Skeletal muscle satellite cell (primary cell): Measurements from ENCODE around the gene LRIG2.

Experiments used
- H3K27me3 ChIP-seq: 2 replicates; pipeline ENCODE4 v1.7.0; 2013; ENCODE audit warnings: low read length; ENCODE audit not compliant: control insufficient read depth, insufficient read depth
- H3K36me3 ChIP-seq: 2 replicates; pipeline ENCODE4 v1.7.0; 2013; ENCODE audit warnings: mild to moderate bottlenecking, control low read depth, low read length; ENCODE audit not compliant: insufficient read depth
- H3K4me1 ChIP-seq: 2 replicates; pipeline ENCODE4 v1.7.0; 2013; ENCODE audit warnings: low read length; ENCODE audit not compliant: control insufficient read depth, insufficient read depth
- H3K4me2 ChIP-seq: 2 replicates; pipeline ENCODE4 v1.7.0; 2013; ENCODE audit warnings: mild to moderate bottlenecking, low read length
- H3K4me3 ChIP-seq: 2 replicates; pipeline ENCODE4 v1.7.0; 2013; ENCODE audit warnings: low read length
- H3K9ac ChIP-seq: 2 replicates; pipeline ENCODE4 v1.7.0; 2013; ENCODE audit warnings: mild to moderate bottlenecking, low read depth, low read length, moderate library complexity
- H3K9me3 ChIP-seq: replicated peaks from 2 replicates; pipeline ENCODE4 v1.7.0; 2013; ENCODE audit warnings: mild to moderate bottlenecking, control low read depth, low read length

Gene LRIG2

GRCh38 chr1:113135460-113135859 lies 62.5 kb downstream of the LRIG2 start:
- Histone ChIP-seq H3K9ac (no peak overlapping the region), H3K4me2 (no peak overlapping the region), H3K27me3 (no peaks in the 10 kb centered on the region), H3K4me3 (no peak overlapping the region), H3K4me1 (no peaks in the 10 kb centered on the region), H3K9me3 (no peaks in the 10 kb centered on the region), H3K36me3 (peaks cover 3% of the 10 kb centered on the region)

DNA sequence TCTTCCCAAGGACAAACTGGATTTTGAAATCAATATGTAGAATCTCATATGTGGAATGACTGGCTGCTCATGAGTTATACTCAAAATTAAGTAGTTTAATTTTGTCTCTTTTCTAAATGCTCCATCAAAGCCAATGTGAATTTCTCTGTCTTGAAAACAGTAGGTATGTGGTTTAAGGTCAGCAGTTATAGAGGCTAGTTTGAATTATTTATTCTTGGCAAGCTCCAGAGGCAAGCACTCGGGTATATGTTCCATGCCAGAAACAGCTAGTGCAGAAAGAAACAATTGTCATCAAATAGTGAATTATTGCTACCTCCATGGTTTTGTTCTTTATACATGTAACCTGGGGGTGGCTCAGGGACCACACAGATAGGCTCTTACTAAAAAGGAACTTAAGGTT lies 63.5 kb downstream of the LRIG2 start:
- no peak overlapping the region for H3K9ac ChIP-seq
- peaks cover 9% of the 10 kb centered on the region for H3K4me1 ChIP-seq
- H3K9me3 ChIP-seq = no peaks in the 10 kb centered on the region
- no peaks in the 10 kb centered on the region for H3K27me3 ChIP-seq
- H3K4me3 ChIP-seq = no peak overlapping the region
- peaks cover 3% of the 10 kb centered on the region for H3K36me3 ChIP-seq
- no peak overlapping the region for H3K4me2 ChIP-seq

- H3K36me3 ChIP-seq = peaks cover 3% of the 10 kb centered on the region
- H3K9ac ChIP-seq = no peak overlapping the region
- no peaks in the 10 kb centered on the region for H3K9me3 ChIP-seq
- H3K4me1 ChIP-seq = peaks cover 20% of the 10 kb centered on the region
- no peak overlapping the region for H3K4me3 ChIP-seq
- no peaks in the 10 kb centered on the region for H3K27me3 ChIP-seq
- no peak overlapping the region for H3K4me2 ChIP-seq
Observed at GRCh38 chr1:113137563-113137962, 64.6 kb downstream of the LRIG2 start.

- H3K27me3 ChIP-seq = no peaks in the 10 kb centered on the region
- no peaks in the 10 kb centered on the region for H3K9me3 ChIP-seq
- H3K4me3 ChIP-seq = no peak overlapping the region
- no peak overlapping the region for H3K4me2 ChIP-seq
- peaks cover 3% of the 10 kb centered on the region for H3K36me3 ChIP-seq
- H3K9ac ChIP-seq = no peak overlapping the region
- peaks cover 25% of the 10 kb centered on the region for H3K4me1 ChIP-seq
Observed at GRCh38 chr1:113138778-113139177, 65.8 kb downstream of the LRIG2 start.

DNA sequence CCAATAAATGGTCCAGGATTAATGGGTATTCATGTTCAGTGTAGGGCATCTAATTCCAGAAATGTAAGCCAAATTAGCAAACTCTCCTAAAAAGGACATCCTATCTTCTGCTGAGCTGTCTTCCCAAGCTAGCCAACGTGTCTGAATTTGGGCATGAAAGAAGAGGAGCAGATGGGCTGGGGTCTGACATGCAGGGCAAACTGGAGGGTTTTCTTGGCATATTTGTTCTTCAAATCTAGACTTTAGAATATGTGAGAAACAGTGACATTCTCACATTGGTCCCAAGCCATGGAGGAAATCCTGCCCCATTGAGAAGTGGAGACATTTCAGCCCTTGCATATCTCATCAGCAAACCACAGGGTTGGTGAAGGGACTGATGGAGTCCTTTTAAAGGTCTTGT lies 67.2 kb downstream of the LRIG2 start:
- H3K9me3 ChIP-seq = no peaks in the 10 kb centered on the region
- no peaks in the 10 kb centered on the region for H3K27me3 ChIP-seq
- H3K4me3 ChIP-seq = no peak overlapping the region
- peaks cover 1% of the 10 kb centered on the region for H3K36me3 ChIP-seq
- no peak overlapping the region for H3K9ac ChIP-seq
- H3K4me1 ChIP-seq = peaks cover 25% of the 10 kb centered on the region
- no peak overlapping the region for H3K4me2 ChIP-seq

DNA sequence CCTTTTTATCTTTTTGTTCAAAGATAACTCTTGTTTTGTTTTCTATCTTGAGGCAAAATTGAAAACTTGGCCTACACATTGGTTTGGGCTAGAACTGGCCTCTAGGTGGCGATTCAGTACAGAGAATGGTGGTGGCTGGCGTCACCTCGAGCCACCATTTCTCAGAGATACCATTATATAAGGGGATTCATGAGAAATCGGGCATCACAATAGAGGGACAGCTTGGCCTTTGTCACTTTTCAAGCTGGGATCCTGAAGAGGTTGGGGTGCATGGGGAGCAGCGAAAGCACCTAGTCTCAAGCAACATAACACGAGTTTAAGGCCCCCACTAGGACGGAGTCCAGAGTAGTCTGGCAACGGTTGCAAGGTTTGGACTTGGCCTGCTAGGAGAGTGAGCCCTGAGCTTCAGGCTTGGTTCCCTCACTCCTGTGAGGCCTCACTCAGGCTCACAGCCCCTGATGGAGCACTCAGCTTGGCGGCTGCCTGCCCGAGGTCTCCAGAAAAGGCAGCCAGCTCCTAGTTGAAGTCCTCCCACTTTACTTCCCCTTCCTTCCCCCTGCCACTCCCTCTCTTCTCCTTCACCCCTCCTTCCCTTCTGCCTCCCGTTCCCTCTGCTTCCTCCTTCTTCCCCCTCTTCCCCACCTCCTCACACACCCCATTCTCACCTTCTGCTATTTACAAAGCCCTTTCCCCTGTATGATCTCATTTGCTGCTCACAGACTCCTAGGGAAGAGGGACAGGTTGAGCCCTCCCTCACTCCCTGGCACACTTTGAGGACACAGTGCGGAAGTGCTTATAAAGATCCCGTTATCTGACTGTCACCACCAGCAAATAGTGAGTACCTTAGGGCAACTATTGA lies 67.8 kb downstream of the LRIG2 start:
- Histone ChIP-seq H3K9me3 (no peaks in the 10 kb centered on the region), H3K4me3 (no peak overlapping the region), H3K9ac (no peak overlapping the region), H3K36me3 (no peaks in the 10 kb centered on the region), H3K27me3 (no peaks in the 10 kb centered on the region), H3K4me2 (peak overlapping the region; percentile 32), H3K4me1 (peaks cover 25% of the 10 kb centered on the region)

DNA sequence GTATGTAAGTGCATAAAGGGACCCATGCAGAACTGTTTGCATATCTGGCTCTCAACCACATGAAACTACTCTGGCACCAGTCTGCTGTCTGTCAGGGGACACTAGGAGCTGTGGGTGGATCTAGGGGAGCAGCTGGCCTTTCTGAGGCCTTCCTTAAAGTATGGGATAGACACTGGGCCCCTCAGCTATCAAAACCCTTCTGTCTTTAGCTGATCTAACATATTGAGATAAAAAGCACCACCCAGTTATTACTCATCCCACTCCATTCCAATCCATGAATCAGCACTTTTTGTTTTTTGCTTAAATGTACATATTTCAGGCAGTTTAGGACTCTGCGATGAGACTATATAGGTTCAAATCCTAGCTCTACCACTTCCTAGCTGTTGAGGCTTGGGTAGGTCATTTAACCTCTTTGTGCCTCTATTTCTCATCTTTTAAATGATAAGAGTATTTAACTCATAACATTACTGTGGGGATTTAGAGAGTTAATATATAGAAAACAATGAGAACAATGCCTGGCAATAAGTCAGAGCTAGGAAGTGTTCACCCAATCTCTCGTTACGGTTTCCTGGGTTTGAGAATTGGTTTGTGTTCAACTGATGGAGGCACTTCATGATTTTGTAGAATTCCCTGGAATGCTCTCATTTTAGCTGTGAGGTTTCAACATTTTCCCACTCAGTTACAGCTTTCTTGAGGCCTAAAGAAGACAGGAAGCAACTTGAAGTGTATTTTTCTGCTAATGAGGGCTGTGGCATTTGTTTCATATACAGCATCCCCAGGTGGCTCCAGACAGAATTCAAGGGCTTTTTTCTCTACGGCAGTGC lies 68.9 kb downstream of the LRIG2 start:
- Histone ChIP-seq H3K36me3 (no peaks in the 10 kb centered on the region), H3K9me3 (no peaks in the 10 kb centered on the region), H3K4me1 (peaks cover 25% of the 10 kb centered on the region), H3K4me2 (peak overlapping the region; percentile 47), H3K27me3 (no peaks in the 10 kb centered on the region), H3K9ac (peak overlapping the region; percentile 7), H3K4me3 (no peak overlapping the region)

DNA sequence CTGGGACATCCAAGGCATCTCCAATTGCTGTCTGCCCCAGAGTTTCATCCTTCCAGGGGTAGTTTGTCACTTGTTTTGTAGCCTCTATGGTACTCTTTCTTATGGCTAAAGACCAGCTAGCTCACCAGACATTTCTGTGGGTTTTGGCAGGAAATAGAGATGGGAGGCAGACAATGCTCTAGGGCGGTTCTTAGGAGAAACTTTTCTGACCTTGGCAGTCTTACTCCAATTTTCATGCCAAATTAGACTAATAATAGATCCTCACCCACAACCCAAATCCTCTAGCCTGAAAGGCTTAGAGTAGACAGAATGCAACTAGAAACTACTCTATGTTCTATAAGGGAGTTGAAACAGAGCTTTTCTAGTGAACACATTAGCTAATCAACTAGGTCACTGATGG lies 69.8 kb downstream of the LRIG2 start:
- H3K36me3 ChIP-seq = no peaks in the 10 kb centered on the region
- no peak overlapping the region for H3K4me2 ChIP-seq
- H3K27me3 ChIP-seq = no peaks in the 10 kb centered on the region
- H3K9me3 ChIP-seq = no peaks in the 10 kb centered on the region
- H3K4me3 ChIP-seq = no peak overlapping the region
- peaks cover 25% of the 10 kb centered on the region for H3K4me1 ChIP-seq
- no peak overlapping the region for H3K9ac ChIP-seq

DNA sequence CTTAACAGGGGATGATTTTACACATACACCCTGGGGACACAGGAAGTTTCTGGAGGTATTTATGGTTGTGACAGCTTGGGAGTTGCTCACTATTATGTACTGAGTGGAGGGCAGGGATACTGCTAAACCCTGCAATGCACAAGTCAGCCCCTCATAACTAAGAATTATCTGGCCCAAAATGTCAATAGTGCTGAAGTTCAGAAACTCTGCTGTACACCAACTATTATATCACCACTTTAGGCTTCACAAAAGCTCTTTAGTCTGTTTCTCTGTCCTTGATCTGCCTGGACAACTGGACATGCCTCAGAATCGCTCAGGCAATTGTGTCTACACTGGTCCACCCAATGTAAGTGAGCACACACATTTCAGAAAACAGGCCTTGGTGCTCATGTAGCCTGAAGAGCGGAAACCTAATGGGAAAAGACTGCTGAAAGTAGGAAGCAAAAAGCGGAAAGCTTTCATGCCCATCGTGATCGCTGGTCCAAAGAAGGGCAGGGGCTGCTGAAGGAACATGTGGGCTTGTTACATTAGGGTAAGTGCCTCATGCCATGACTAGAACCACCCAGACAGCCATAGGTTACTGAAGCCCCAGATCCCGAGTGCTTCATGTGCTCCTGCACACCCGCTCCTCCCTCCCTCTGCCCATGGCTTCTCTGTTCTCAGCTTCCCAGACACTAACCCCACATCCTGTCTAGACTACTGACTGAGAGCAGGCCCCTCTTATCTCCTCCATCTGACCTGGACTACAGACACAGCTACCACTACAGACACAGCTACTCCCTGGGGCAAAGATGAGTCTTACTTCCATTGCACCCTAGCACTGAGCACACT lies 73.5 kb downstream of the LRIG2 start:
- no peak overlapping the region for H3K4me2 ChIP-seq
- peaks cover 16% of the 10 kb centered on the region for H3K4me1 ChIP-seq
- no peaks in the 10 kb centered on the region for H3K36me3 ChIP-seq
- H3K9ac ChIP-seq = no peak overlapping the region
- no peak overlapping the region for H3K4me3 ChIP-seq
- H3K9me3 ChIP-seq = no peaks in the 10 kb centered on the region
- H3K27me3 ChIP-seq = no peaks in the 10 kb centered on the region

- Histone ChIP-seq H3K4me2 (no peak overlapping the region), H3K27me3 (no peaks in the 10 kb centered on the region), H3K36me3 (no peaks in the 10 kb centered on the region), H3K4me1 (peaks cover 9% of the 10 kb centered on the region), H3K9me3 (no peaks in the 10 kb centered on the region), H3K9ac (no peak overlapping the region), H3K4me3 (no peak overlapping the region)
Observed at GRCh38 chr1:113147073-113147625, 74.2 kb downstream of the LRIG2 start.

DNA sequence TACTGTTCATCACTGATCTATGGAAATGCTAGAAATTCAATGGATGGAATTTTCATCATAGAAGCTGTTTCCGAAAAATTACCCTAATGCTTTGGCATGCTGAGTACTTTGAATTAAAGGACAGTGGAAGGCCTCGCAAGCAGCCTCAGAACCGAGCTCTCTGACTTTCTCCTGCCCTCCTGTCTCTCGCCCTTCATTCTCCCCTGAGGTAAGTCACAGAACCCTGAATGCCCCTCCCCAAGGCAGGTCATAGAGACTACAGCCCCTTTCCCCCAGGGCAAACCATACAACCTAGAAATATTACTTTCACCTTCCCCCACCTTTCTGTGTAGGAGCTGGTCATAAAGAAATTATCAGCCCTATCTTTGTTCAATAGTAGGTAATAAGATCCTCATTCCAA lies 74.8 kb downstream of the LRIG2 start:
- Histone ChIP-seq H3K4me3 (no peak overlapping the region), H3K4me2 (no peak overlapping the region), H3K36me3 (no peaks in the 10 kb centered on the region), H3K4me1 (peaks cover 3% of the 10 kb centered on the region), H3K9ac (no peak overlapping the region), H3K9me3 (no peaks in the 10 kb centered on the region), H3K27me3 (no peaks in the 10 kb centered on the region)
